HG02763 (cell line): ENCODE measurements around the gene BST1.
A peak's percentile ranks its signal among the peaks of the same experiment; 100 is the strongest.

Source experiments
- ATAC-seq: cut with Tn5 transposase; IDR thresholded peaks from one replicate; pipeline ENCODE4 v1.9.1; 2021; ENCODE audit warnings: mild to moderate bottlenecking, moderate library complexity; ENCODE audit not compliant: unreplicated experiment

The BST1 gene

GRCh38 chr4:15776871-15777648, 74.2 kb downstream of the BST1 start:
- no peak for ATAC-seq

- no peak for ATAC-seq
Observed at GRCh38 chr4:15777697-15778288, 74.9 kb downstream of the BST1 start.

- ATAC-seq: peak; percentile 68
Observed at GRCh38 chr4:15778289-15779241, 75.7 kb downstream of the BST1 start, which contains the start of gene CD38. TSS of gene CD38 (plus strand) at chr4:15778328. CDS start at chr4:15778415, 87 bp downstream.

- no peak for ATAC-seq
Observed at GRCh38 chr4:15779306-15779705, 76.4 kb downstream of the BST1 start.

- no peak for ATAC-seq
Observed at GRCh38 chr4:15779809-15780208, 76.9 kb downstream of the BST1 start.

GRCh38 chr4:15781427-15782095, 78.7 kb downstream of the BST1 start:
- ATAC-seq: no peak
